Natural killer cell (primary cell): ENCODE data around the gene WDFY4. TPM values are rescaled to one million over a fixed set of nuclear protein-coding genes. Genes with fewer than 3 reads are reported as not detected.

Experiments
- ATAC-seq, 3 donors: fragments of 150-1000 bp in 2 of 3; fragments of 200-7000 bp in 1 of 3; cut with Tn5 transposase; 1 replicate in 1 of 3; 2 replicates in 2 of 3; pipeline ENCODE4 v1.10.0; 2021; ENCODE audit warnings: mild to moderate bottlenecking in 2 of 3, moderate library complexity in 2 of 3
- DNase-seq, 2 donors: peaks; one replicate each; pipeline versions ENCODE4 v3.0.0 to v3.0.0-alpha.2; 2013 to 2021; ENCODE audit warnings: mixed read lengths in 1 of 2
- H3K27ac ChIP-seq: one replicate; pipeline ENCODE4 v1.5.1; 2013; ENCODE audit warnings: mild to moderate bottlenecking, low read length
- H3K27me3 ChIP-seq: one replicate; pipeline ENCODE4 v1.6.1; 2013; ENCODE audit warnings: low read length; ENCODE audit not compliant: control insufficient read depth, insufficient read depth
- H3K36me3 ChIP-seq: one replicate; pipeline ENCODE4 v1.6.1; 2013; ENCODE audit warnings: low read length; ENCODE audit not compliant: control insufficient read depth, insufficient read depth
- H3K4me1 ChIP-seq: one replicate; pipeline ENCODE4 v1.6.1; 2013; ENCODE audit warnings: low read length; ENCODE audit not compliant: control insufficient read depth, insufficient read depth
- H3K4me3 ChIP-seq: one replicate; pipeline ENCODE4 v1.5.1; 2013; ENCODE audit warnings: low read length
- H3K9me3 ChIP-seq: one replicate; pipeline ENCODE4 v1.6.1; 2013; ENCODE audit warnings: low read length; ENCODE audit not compliant: control insufficient read depth, insufficient read depth
- H3K27ac Mint-ChIP-seq, 2 donors: one replicate each; pipeline ENCODE4 v1.8.0; 2022; ENCODE audit warnings: mild to moderate bottlenecking in 2 of 2, mixed read lengths in 2 of 2, moderate library complexity in 1 of 2
- H3K27me3 Mint-ChIP-seq, 2 donors: one replicate each; pipeline ENCODE4 v1.8.0; 2022; ENCODE audit warnings: low read depth in 2 of 2, mixed read lengths in 2 of 2
- H3K36me3 Mint-ChIP-seq: one replicate; pipeline ENCODE4 v1.8.0; 2022; ENCODE audit warnings: mixed read lengths
- H3K4me1 Mint-ChIP-seq, 2 donors: one replicate each; pipeline ENCODE4 v1.8.0; 2022; ENCODE audit warnings: mixed read lengths in 2 of 2
- H3K4me3 Mint-ChIP-seq: one replicate; pipeline ENCODE4 v1.8.0; 2022; ENCODE audit warnings: mild to moderate bottlenecking, moderate library complexity, mixed read lengths
- H3K9me3 Mint-ChIP-seq, 2 donors: one replicate each; pipeline ENCODE4 v1.8.0; 2022; ENCODE audit warnings: mixed read lengths in 2 of 2
- WGBS: methylation state at CpG from one replicate; pipeline ENCODE4 v1.1.7; 2013; ENCODE audit warnings: missing lambda C conversion rate; ENCODE audit not compliant: insufficient coverage; 5-methylcytosine and 5-hydroxymethylcytosine counted together
- intact Hi-C: fragments of 100-400 bp; cut with micrococcal nuclease; formaldehyde crosslinking; loops from one replicate; pipeline ENCODE4 v1.14.2; 2022
- total RNA-seq, 4 donors: library from RNA; stranded (reverse); fragments of 120-200 nt in 1 of 4; gene quantifications; one replicate each; pipeline versions ENCODE4 v1.2.3 to v1.2.4, GENCODE V29; 2013 to 2022
- TF ChIP-seq, protein P1 (sequence below): fragments of 200-600 bp; IDR thresholded peaks from one replicate; pipeline ENCODE4 v1.8.0; 2022; ENCODE audit warnings: antibody characterized with exemption

Gene WDFY4
- total RNA-seq, 3 donors from 2014 or later (not counting 1 experiment from before 2014, with no cell fraction given): 1.7 to 8.4 (median 3.5) TPM

DNA sequence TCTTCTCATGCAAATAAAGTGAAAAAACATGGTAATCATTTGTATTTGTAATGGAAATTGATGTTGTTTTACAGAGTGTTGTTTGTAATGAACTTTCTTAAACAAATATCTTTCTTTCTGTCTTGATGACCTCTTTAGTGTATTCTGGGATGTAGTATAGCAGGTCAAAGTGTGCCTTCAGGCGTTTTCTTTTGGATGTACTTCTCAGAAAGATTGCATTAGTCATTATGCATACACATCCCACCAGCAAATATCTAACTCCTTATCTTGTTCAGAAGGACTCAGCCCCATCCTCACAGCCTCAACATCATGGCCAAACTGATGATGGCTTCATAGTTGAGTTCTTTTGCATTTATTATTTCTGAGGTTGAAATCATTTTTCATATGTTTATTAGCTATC is 130.3 kb downstream of the WDFY4 start:
- Histone ChIP-seq H3K9me3 (no peaks in the 10 kb centered on the region), H3K27me3 (no peaks in the 10 kb centered on the region), H3K4me3 (no peak overlapping the region), H3K36me3 (no peaks in the 10 kb centered on the region), H3K27ac (no peak overlapping the region), H3K4me1 (no peaks in the 10 kb centered on the region)
- intact Hi-C loops: no loop called here
- H3K27ac Mint-ChIP-seq: no peak overlapping the region
- TF ChIP-seq, protein P1, sequence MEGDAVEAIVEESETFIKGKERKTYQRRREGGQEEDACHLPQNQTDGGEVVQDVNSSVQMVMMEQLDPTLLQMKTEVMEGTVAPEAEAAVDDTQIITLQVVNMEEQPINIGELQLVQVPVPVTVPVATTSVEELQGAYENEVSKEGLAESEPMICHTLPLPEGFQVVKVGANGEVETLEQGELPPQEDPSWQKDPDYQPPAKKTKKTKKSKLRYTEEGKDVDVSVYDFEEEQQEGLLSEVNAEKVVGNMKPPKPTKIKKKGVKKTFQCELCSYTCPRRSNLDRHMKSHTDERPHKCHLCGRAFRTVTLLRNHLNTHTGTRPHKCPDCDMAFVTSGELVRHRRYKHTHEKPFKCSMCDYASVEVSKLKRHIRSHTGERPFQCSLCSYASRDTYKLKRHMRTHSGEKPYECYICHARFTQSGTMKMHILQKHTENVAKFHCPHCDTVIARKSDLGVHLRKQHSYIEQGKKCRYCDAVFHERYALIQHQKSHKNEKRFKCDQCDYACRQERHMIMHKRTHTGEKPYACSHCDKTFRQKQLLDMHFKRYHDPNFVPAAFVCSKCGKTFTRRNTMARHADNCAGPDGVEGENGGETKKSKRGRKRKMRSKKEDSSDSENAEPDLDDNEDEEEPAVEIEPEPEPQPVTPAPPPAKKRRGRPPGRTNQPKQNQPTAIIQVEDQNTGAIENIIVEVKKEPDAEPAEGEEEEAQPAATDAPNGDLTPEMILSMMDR: no peak
- H3K4me1 Mint-ChIP-seq: no peaks in the 10 kb centered on the region
- H3K27me3 Mint-ChIP-seq: peaks cover 0 to 6% of the 10 kb centered on the region in 2 donors
- no peaks in the 10 kb centered on the region for H3K36me3 Mint-ChIP-seq
- no peaks in the 10 kb centered on the region for H3K9me3 Mint-ChIP-seq
- ATAC-seq (no peak), DNase-seq (no peak)
- WGBS: no CpG with 5 or more reads among the region's 1 CpG
- no peak overlapping the region for H3K4me3 Mint-ChIP-seq

DNA sequence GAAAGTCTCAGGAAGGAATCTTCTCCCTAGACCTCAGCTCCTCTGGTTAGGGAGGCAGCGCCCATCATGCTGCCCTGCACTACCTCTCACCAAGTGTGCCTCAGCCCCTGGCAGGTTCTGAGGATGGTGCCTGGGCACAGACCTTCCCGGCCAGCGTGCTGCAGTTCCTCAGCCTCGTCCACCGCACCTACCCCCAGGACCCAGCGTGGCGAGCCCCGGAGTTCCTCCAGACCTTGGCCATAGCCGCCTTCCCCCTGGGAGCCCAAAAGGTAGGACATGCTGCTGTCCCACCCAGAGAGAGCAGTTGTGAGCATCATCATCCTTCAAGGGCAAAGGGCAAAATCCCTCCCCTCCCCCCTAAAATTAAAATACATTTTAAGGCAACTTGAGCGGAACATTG is 132.5 kb downstream of the WDFY4 start:
- H3K36me3 ChIP-seq: no peaks in the 10 kb centered on the region
- no peaks in the 10 kb centered on the region for H3K9me3 Mint-ChIP-seq

DNA sequence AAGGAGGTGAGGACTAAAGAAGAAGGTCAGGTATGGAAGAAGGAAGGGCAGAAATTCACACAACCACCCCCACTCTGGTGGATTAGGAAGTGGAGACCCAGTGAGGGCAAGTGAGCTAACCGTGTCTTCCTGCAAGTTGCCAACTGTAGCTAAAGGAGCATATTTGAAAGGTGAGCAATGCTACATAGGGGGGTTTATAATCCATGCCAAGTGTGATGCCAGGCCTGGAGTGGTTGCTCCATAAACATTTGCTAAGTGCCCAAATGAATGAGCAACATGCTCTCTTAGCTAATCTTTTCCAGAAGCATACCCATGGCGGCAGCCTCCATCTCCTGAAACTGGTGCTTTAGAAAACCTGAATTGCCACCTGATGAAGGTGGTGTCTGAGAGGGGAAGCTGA is 133.4 kb downstream of the WDFY4 start:
- Histone ChIP-seq H3K4me3 (no peak overlapping the region), H3K9me3 (no peaks in the 10 kb centered on the region), H3K4me1 (no peaks in the 10 kb centered on the region), H3K36me3 (no peaks in the 10 kb centered on the region), H3K27ac (no peak overlapping the region), H3K27me3 (no peaks in the 10 kb centered on the region)
- ATAC-seq (peak in 1 of 3 donors; percentile 19), DNase-seq (no peak)
- H3K27ac Mint-ChIP-seq: no peak overlapping the region
- no peaks in the 10 kb centered on the region for H3K4me1 Mint-ChIP-seq
- H3K4me3 Mint-ChIP-seq: no peak overlapping the region
- H3K27me3 Mint-ChIP-seq: peaks cover 0 to 6% of the 10 kb centered on the region in 2 donors
- TF ChIP-seq, protein P1: no peak
- H3K36me3 Mint-ChIP-seq: no peaks in the 10 kb centered on the region
- intact Hi-C loops: no loop called here
- WGBS: 91% methylated on average over 1 of the region's 2 CpGs
- no peaks in the 10 kb centered on the region for H3K9me3 Mint-ChIP-seq

More for the DNA sequence above, 132.5 kb downstream of the WDFY4 start:
- no peaks in the 10 kb centered on the region for H3K4me1 ChIP-seq
- no peaks in the 10 kb centered on the region for H3K36me3 Mint-ChIP-seq
- no peak overlapping the region for H3K27ac Mint-ChIP-seq
- TF ChIP-seq, protein P1: no peak
- no peaks in the 10 kb centered on the region for H3K9me3 ChIP-seq
- no peak for DNase-seq
- H3K4me1 Mint-ChIP-seq: no peaks in the 10 kb centered on the region
- intact Hi-C loops: no loop called here
- 85% methylated on average over 10 of the region's 10 CpGs for WGBS
- no peak overlapping the region for H3K4me3 Mint-ChIP-seq
- no peak for ATAC-seq
- no peaks in the 10 kb centered on the region for H3K27me3 ChIP-seq
- H3K27me3 Mint-ChIP-seq: peaks cover 0 to 10% of the 10 kb centered on the region in 2 donors
- no peak overlapping the region for H3K4me3 ChIP-seq
- no peak overlapping the region for H3K27ac ChIP-seq

DNA sequence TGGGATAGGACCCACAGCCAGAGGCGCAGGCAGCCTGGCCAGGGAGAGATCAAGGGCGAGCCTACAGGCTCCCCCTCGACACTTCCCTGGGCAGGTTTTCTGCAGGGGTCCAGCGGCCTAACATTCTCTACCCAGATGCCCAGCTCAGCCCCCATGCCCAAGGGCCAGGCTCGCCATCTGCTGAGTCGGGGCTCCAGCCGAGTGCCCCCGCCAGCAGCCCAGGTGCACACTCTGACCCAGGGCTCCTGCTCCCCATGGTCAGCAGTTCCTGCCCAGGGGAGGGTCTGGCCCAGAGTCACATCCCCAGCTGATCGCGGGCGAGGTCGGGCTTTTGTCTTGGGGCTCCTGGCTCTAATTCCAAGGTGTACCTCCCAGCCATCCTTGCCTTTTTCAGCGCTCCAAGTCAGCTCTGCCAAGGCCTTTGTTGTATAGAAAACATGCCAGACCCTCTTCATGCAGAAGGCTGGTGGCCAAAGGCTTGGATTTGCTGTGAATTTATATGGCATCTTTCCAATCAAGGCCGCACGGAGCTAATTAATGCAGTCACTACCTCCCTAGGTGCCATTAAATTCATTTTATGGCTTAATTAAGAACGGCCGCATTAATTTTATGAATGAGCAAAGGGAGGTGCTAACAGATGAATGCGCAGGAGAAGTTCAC is 134.3 kb downstream of the WDFY4 start:
- intact Hi-C loops: no loop called here
- H3K27ac Mint-ChIP-seq: no peak overlapping the region
- H3K4me3 Mint-ChIP-seq: no peak overlapping the region
- peaks cover 0 to 6% of the 10 kb centered on the region in 2 donors for H3K27me3 Mint-ChIP-seq
- WGBS: 90% methylated on average over 18 of the region's 18 CpGs
- TF ChIP-seq, protein P1: no peak
- no peak overlapping the region for H3K4me3 ChIP-seq
- H3K9me3 ChIP-seq: no peaks in the 10 kb centered on the region
- H3K36me3 Mint-ChIP-seq: no peaks in the 10 kb centered on the region
- no peaks in the 10 kb centered on the region for H3K36me3 ChIP-seq
- DNase-seq: no peak
- H3K27me3 ChIP-seq: no peaks in the 10 kb centered on the region
- no peak for ATAC-seq
- H3K4me1 Mint-ChIP-seq: no peaks in the 10 kb centered on the region
- no peak overlapping the region for H3K27ac ChIP-seq
- H3K4me1 ChIP-seq: no peaks in the 10 kb centered on the region
- H3K9me3 Mint-ChIP-seq: no peaks in the 10 kb centered on the region
